NCI-H524 treated with DMSO at 0.1 percent for 48 hours (cell line): Measurements from ENCODE around the gene LRRC2.
A peak's percentile ranks its signal among the peaks of the same experiment; 100 is the strongest.
"Not testable (repeated sequence)": the region's sequence is repeated elsewhere in the genome, so short reads cannot be mapped to it uniquely, and the experiment has no call there.

Experiments used
- DNase-seq: peaks from one replicate; lab custom pipeline; 2025; lab: John Stamatoyannopoulos, UW

LRRC2 gene

GRCh38 chr3:46524008-46524407 is 42.1 kb downstream of the LRRC2 start:
- no peak for DNase-seq

GRCh38 chr3:46523556-46523955 is 42.5 kb downstream of the LRRC2 start:
- DNase-seq: no peak

DNA sequence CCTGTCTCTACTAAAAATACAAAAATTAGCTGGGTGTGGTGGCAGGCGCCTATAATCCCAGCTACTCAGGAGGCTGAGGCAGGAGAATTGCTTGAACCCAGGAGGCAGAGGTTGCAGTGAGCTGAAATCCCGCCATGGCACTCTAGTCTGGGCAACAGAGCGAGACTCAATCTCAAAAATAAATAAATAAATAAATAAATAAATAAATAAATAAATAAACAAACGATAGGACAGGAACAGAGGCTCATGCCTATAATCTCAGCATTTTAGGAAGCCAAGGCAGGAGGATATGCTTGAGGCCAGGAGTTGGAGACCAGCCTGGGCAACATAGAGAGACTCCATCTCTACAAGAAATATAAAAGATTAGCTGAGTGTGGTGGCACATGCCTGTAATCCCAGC is 43.9 kb downstream of the LRRC2 start:
- not testable (repeated sequence) for DNase-seq

DNA sequence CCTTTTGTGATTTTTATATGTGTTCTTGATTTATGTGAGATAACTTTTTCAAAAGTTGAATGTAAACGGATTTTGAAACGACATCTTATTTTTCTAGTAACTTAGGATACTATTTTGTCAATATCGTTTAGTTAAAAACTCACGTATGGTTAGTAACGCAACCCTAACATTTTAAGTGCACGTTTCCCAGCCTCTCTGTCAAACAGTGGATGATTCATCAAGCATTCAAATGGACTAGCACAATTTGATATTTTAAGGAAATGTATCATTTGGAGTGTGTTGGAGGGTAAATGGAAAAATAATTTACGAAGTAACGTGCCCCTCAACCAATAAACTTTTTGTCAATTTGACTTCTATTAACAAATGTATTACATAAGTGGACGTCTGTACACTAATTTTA is 45.0 kb downstream of the LRRC2 start:
- DNase-seq: no peak

- DNase-seq: no peak
Observed at GRCh38 chr3:46520531-46520930, 45.6 kb downstream of the LRRC2 start.

- DNase-seq: no peak
Observed at GRCh38 chr3:46519952-46520351, 46.1 kb downstream of the LRRC2 start.

DNA sequence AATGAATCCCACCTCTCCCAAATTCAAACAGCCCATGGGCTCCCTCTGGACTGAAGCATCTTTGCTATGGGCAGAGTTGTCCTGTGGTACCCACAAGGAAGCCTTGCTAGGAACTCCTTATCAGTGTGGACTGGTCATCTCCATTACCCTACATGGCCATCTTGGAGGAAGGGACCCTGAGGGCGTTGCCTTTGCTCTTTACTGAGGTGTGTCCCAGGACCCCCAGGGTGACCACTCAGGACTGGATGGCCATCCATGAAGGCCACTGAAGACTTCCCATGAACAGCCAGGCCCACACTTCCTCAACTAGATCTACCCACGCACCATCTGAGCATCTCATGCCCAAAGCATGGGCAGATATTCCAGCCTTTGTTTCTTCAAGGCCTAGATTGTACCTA is 48.3 kb downstream of the LRRC2 start:
- DNase-seq: no peak

DNA sequence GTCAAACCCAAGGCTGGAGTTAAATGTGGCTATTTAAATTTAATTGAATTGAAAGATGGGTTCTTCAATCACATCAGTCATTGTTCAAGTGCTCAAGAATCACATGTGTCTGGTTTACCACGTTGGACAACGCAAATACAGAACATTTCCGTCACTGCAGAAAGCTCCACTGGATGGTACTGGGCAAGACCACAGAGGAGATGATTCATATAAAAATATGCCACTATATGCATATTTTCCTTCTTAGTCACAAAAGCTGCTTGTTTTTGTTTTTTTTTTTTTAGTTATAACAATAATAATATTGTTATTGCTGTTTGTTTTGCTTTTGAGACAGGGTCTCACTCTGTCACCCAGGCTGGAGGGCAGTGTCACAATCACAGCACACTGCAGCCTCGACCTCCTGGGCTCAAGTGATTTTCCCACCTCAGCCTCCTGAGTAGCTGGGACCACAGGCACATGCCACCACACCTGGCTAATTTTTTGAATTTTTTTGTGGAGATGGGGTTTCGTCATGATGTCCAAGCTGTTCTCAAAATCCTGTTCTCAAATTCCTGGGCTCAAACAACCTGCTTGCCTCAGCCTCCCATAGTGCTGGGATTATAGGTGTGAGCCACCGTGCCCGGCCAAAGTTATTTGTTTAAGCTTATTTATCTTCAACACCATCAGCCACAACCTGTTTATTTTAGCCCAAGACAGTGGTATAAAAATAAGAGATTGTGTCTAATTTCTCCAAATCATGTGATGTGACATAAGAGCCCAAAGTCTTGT is 48.9 kb downstream of the LRRC2 start:
- no peak for DNase-seq

DNA sequence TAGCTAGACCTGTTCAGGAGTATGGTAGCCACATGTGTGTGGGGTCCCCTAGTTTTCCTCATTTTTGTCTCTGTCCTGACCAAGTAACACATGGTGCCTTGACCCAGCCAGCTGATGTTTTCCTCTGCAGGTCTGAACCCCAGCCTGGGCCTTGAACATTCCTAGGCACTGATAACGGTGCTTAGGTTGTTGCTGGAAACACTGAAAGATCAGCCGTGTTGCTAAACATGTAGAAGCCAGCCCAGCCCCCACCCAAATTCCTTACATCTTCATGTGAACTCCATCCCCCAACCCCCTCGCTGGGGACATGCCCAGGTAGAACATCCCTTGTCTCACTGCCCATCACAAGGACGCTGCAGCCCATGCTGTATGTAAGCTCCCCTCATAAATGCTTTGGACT is 49.6 kb downstream of the LRRC2 start:
- DNase-seq: no peak

DNA sequence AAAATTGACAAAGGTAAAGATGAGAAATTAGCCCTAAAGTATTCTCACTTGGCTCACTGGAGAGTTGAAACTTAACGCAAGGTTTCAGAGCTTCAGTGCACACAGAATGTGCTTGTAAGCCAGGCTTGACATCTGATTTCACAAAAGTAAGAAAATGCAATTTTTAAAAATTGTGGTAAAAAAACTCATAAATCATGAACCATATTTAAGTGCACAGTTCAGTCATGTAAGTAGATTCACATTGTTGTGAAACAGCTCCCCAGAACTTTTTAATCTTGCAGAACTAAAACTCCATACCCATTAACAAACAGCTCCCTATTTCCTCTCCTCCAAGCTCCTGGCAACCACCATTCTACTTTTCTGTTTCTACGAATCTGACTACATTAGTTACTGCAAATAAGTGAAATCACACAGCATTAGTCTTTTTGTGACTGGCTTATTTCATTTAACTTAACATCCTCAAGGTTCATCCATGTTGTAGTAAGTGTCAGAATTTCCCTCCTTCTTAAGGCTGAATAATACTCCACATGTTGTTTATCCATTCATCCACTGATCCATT is 53.8 kb downstream of the LRRC2 start:
- DNase-seq: no peak

DNA sequence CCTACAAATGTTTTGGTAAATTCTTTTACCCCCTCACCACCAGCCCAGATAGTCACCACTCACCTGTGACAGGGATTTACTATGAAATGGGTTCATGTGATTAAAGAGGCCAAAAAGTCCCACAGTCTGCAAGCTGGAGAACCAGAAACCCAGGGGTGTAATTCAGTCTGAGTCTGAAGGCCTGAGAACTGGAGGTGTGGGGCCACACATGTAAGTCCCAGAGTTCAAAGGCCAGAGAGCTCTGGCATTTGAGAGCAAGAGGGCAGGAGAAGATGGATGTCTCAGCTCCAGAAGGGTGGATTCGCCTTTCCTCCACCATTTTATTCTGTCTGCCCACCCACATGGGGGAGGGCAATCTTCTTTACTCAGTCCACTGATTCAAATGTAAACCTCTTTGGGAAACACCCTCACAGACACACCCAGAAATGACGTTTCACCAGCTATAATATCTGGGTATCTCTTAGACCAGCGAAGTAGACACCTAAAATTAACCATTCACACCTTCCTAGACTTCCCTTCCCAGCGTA is 56.4 kb downstream of the LRRC2 start:
- no peak for DNase-seq

DNA sequence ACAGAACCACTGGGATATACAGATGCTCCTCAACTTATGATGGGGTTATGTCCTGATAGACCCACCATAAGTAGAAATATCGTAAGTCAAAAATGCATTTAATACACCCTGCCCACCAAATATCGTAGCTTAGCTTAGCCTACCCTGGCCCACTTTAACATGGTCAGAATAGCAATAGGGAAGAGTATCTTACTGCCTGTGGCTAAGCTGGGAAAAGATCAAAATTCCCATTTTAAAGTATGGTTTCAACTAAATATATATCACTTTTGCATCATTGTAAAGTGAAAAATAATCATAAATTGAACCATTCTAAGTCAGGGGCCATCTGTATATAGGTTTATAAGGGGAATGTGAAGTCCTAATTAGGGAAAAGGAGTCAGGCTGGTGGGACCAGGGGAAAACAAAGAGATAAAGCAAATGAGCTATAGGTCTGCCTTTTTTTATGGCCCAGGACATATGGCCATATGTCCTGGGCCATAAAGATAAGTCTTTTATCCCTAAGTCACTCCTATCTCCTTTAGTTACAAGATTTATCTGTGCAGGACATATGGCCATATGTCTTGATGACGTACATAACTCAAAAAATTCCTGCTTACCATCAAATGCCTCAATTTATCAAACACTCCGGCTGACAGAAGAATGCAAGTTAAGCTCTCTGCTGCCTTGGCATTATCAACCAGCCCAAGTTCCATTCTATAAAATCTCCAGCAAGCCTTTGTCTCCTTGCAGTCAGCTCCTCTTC is 57.1 kb downstream of the LRRC2 start:
- peak; percentile 55 for DNase-seq

DNA sequence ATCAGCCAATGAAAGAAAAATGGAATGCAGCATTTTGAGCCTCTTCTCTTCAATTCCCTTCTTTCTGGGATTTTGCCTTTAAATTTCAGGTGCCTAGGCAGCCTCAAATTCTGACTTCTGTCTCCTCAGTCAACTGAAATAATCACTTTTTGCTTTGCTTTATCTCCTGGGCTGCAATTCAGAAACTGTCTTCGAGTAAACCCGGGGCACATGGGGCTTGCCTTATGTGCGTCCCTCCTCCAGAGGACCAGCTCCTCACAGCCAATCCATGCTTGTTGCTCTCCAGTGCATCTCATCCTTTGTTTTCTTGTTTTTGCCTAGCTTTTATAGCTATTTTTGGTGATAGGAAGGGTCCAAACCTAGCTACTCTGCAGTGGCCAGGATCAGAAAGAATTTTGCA is 59.6 kb downstream of the LRRC2 start:
- no peak for DNase-seq

DNA sequence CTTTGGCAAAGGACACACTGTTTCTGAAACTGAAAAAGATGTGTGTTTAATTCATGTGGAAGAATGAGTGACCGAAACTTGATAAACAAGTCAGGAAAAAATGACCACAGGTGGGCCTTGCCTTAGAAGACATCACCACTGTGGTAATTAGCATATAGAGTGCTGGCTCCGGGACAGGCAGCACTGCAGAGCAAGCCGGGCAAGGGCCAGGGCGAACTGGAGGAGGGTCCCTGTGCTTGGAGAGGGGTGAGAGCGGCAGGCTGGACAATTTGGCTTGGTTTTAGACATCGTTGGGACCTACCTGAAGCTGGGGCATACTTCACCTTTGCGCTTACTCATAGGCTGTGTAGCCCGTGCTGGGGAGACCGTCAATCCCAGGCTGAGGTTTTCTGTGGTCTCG is 60.1 kb downstream of the LRRC2 start:
- no peak for DNase-seq

DNA sequence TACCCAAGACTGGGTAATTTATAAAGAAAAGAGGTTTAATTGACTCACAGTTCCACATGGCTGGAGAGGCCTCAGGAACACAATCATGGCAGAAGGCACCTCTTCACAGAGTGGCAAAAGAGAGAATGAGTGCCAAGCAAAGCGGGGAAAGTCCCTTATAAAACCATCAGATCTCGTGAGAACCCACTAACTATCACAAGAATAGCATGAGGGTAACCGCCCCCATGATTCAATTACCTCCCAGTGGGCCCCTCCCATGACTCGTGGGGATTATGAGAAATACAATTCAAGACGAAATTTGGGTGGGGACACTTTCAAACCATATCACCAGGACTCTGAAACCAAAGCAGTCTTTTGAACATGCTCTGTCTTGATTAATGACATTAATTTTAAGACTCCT is 61.3 kb downstream of the LRRC2 start:
- DNase-seq: no peak

DNA sequence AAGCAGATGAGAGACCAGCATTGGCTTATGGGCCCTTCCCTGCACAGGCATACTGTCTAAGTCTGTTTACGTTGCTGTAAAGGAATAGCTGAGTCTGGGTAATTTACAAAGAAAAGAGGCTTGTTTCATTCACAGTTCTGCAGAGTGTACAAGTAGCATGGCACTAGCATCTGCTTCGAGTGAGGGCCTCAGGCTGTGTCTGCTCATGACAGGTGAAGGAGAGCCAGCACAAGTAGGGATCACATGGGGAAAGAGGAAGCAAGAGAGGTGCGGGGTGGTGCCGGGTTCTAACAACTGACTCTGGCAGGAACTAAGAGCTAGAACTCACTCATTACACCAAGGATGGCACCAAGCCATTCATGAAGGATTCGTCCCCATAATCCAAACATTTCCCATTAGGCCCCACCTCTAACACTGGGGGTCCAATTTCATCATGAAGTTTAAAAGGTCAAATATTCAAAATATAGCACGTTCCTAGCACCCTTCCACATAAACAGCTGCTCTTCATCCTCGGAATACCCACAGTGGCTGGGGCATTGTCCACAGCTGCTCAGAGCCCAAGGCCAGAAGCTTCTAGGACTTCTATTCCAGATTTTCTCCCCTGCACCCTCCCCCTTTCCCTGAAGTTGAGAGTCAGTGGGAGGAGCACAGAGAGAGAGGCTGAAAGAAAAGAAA is 62.8 kb downstream of the LRRC2 start:
- DNase-seq: no peak

- DNase-seq: no peak
Observed at GRCh38 chr3:46501702-46502101, 64.4 kb downstream of the LRRC2 start.

DNA sequence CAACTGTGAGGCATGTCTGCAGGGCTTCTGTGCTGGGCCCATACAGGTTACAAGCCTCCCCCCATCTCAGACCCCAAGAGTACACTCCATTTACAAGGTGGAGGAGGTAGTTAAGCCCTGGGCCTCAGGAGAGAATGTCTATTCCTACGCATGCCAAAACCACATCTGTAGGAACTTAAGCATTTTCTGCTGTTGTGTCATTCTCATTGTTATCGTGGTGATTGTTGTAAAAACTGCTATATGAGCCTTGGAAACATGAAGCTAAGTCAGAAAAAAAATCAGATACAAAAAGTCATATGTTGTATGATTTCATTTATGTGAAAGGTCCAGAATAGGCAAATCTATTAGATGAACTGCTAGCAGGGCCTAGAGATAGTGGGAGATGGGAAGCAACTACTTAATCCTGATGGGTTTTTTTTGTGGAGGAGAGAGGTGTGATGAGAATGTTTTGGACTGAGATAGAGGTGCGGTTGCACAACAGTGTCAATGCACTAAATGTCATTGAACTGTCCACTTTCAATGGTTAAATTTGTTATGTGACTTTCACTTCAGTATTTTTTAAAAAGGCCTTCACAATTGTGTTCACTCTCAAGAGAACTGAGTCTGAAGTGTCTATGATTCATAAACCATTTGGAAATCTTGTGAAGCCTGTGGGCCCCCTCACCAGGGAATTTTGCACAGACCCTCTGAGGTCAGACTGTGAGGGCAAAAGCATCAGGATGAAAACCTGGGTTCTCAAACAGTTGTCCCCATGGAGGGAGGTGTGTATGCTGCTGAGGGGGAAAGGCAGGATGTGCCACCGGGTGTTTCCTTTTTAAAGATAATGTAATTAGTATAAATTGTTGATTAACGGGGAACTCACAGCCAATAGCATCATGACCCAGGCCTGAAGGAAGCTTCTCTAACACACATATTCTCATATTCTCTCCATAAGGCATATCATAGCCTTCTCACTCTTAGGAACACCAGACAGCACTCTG is 65.2 kb downstream of the LRRC2 start:
- DNase-seq: no peak

DNA sequence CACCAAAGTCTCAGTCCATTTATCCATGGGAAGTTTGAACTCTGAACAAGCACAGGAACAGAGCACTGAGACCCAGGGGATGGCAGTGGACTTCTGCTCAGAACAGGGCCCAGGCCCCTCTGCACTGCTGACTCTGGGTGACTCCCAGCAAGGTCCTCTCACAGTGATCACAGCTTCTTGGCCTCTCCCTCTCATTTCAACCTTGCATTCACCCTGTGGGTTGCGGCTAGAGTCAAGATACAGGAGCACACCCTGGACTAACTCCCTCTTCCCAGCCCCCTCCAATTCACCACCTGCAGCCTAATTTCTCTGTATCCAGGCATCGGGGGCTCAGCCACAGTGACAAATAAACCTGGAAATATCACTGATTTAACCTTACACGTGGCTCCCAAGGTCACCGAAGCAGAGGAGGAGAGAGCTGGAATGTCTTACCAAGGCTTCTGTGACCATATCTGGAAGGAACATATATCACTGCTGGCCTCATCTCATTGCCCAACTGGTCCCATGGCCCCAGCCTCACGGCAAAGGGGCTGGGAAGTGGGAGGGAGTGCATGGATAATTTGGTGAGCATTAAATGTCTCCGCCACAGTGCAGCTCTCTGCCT is 67.1 kb downstream of the LRRC2 start:
- no peak for DNase-seq

GRCh38 chr3:46497556-46498265 is 68.4 kb downstream of the LRRC2 start, which contains the start of gene RTP3:
Gene RTP3, plus strand, starts transcription at chr3:46497976. Its CDS starts 87 bp downstream, at chr3:46498063.
- no peak for DNase-seq
